IMR-90 (cell line): ENCODE results near the gene MKNK2. TPM values are rescaled to one million over a fixed set of nuclear protein-coding genes. Genes with fewer than 3 reads are reported as not detected.

ENCODE experiments used
- ATAC-seq: fragments of 200-7000 bp; cut with Tn5 transposase; 2 replicates; pipeline ENCODE4 v1.9.1; 2020; ENCODE audit warnings: low read depth, mild to moderate bottlenecking, moderate library complexity
- BruUV-seq: library from RNA; stranded (reverse); fragments of 400-500 nt; replicated peaks from 2 replicates; lab custom pipeline; 2021; lab: Mats Ljungman, UMichigan
- CTCF ChIA-PET: fragments of 300-600 bp; formaldehyde crosslinking; extraction: SDS; loops from one replicate; lab custom pipeline; 2021; ENCODE audit warnings: antibody characterized with exemption; lab: Yijun Ruan, JAX
- POLR2A ChIA-PET: fragments of 300-600 bp; sonication (Branson Sonifier 250); formaldehyde crosslinking; loops from one replicate; lab custom pipeline; 2022; ENCODE audit warnings: antibody characterized with exemption; ENCODE audit not compliant: unreplicated experiment; lab: Charles Lee
- DNase-seq: peaks from one replicate; pipeline ENCODE4 v3.0.0; 2013
- H2AFZ ChIP-seq: replicated peaks from 2 replicates; pipeline ENCODE3; 2013; ENCODE audit warnings: low read length, mild to moderate bottlenecking; ENCODE audit not compliant: poor library complexity
- H2AK5ac ChIP-seq: 2 replicates; pipeline ENCODE4 v1.6.1; 2013; ENCODE audit warnings: low read depth, low read length, inconsistent platforms
- H2AK9ac ChIP-seq: replicated peaks from 2 replicates; pipeline ENCODE3; 2013; ENCODE audit warnings: mild to moderate bottlenecking, low read depth, low read length, moderate library complexity; ENCODE audit not compliant: poor library complexity
- H2BK120ac ChIP-seq: 2 replicates; pipeline ENCODE4 v1.6.1; 2013; ENCODE audit warnings: low read depth, low read length, inconsistent platforms
- H2BK15ac ChIP-seq: 3 replicates; pipeline ENCODE4 v1.6.1; 2013; ENCODE audit warnings: low read depth, low read length, inconsistent platforms
- H2BK20ac ChIP-seq: 2 replicates; pipeline ENCODE4 v1.6.1; 2013; ENCODE audit warnings: low read depth, mild to moderate bottlenecking, inconsistent platforms, low read length, moderate library complexity
- H2BK5ac ChIP-seq: 2 replicates; pipeline ENCODE4 v1.6.1; 2013; ENCODE audit warnings: mild to moderate bottlenecking, low read depth, low read length, inconsistent platforms; ENCODE audit not compliant: poor library complexity, severe bottlenecking
- H3K14ac ChIP-seq: replicated peaks from 2 replicates; pipeline ENCODE4 v1.6.1; 2013; ENCODE audit warnings: low read depth, low read length, inconsistent platforms
- H3K18ac ChIP-seq: 2 replicates; pipeline ENCODE4 v1.6.1; 2013; ENCODE audit warnings: low read depth, low read length, control low read depth
- H3K23ac ChIP-seq: 2 replicates; pipeline ENCODE4 v1.6.1; 2013; ENCODE audit warnings: low read depth, low read length, inconsistent platforms
- H3K27ac ChIP-seq: 2 replicates; pipeline ENCODE4 v1.5.1; 2013; ENCODE audit warnings: mild to moderate bottlenecking, control low read depth, low read length; ENCODE audit not compliant: insufficient read depth
- H3K27me3 ChIP-seq: 2 replicates; pipeline ENCODE4 v1.6.1; 2013; ENCODE audit warnings: low read length; ENCODE audit not compliant: control insufficient read depth, insufficient read depth
- H3K36me3 ChIP-seq: 2 replicates; pipeline ENCODE4 v1.6.1; 2013; ENCODE audit warnings: low read length, mixed read lengths; ENCODE audit not compliant: control insufficient read depth, insufficient read depth
- H3K4ac ChIP-seq: 2 replicates; pipeline ENCODE4 v1.6.1; 2013; ENCODE audit warnings: low read depth, low read length, inconsistent platforms
- H3K4me1 ChIP-seq: 2 replicates; pipeline ENCODE4 v1.6.1; 2013; ENCODE audit warnings: low read length, mixed read lengths; ENCODE audit not compliant: control insufficient read depth, insufficient read depth
- H3K4me2 ChIP-seq: 2 replicates; pipeline ENCODE4 v1.6.1; 2013; ENCODE audit warnings: low read depth, mild to moderate bottlenecking, control low read depth, low read length, moderate library complexity
- H3K4me3 ChIP-seq: 2 replicates; pipeline ENCODE4 v1.5.1; 2013; ENCODE audit warnings: low read depth, mild to moderate bottlenecking, control low read depth, low read length, moderate library complexity; ENCODE audit not compliant: insufficient read depth
- H3K56ac ChIP-seq: 2 replicates; pipeline ENCODE4 v1.6.1; 2013; ENCODE audit warnings: low read length, inconsistent platforms; ENCODE audit not compliant: insufficient read depth; ENCODE audit errors: extremely low read depth
- H3K79me1 ChIP-seq, 2 experiments: 2 replicates each; pipeline ENCODE4 v1.6.1; 2013; ENCODE audit warnings: low read length in 2 of 2, inconsistent platforms in 1 of 2, low read depth in 1 of 2
- H3K9ac ChIP-seq: 2 replicates; pipeline ENCODE4 v1.6.1; 2013; ENCODE audit warnings: low read depth, low read length, control low read depth
- H3K9me1 ChIP-seq: 2 replicates; pipeline ENCODE4 v1.6.1; 2013; ENCODE audit warnings: low read length, inconsistent platforms; ENCODE audit not compliant: insufficient read depth
- H3K9me3 ChIP-seq: 2 replicates; pipeline ENCODE4 v1.6.1; 2013; ENCODE audit warnings: low read length; ENCODE audit not compliant: control insufficient read depth, insufficient read depth
- H4K20me1 ChIP-seq: 2 replicates; pipeline ENCODE4 v1.6.1; 2013; ENCODE audit warnings: low read length, inconsistent platforms; ENCODE audit not compliant: insufficient read depth
- H4K5ac ChIP-seq: 2 replicates; pipeline ENCODE4 v1.6.1; 2013; ENCODE audit warnings: mild to moderate bottlenecking, low read depth, low read length, control low read depth
- H4K8ac ChIP-seq, 2 experiments: 2 replicates each; pipeline ENCODE4 v1.6.1; 2013; ENCODE audit warnings: low read depth in 2 of 2, low read length in 2 of 2, control low read depth in 1 of 2, inconsistent platforms in 1 of 2
- H4K91ac ChIP-seq: 2 replicates; pipeline ENCODE4 v1.6.1; 2013; ENCODE audit warnings: low read depth, low read length, inconsistent platforms; ENCODE audit not compliant: insufficient read depth
- RAD21 ChIP-seq: IDR thresholded peaks from 2 replicates; pipeline ENCODE4 v1.6.1; 2012; ENCODE audit warnings: low read length, improper control_type of control experiment
- RFX5 ChIP-seq: IDR thresholded peaks from 2 replicates; pipeline ENCODE4 v1.8.0; 2012; ENCODE audit warnings: low read depth, mild to moderate bottlenecking, low read length, moderate library complexity
- WGBS, 2 experiments: methylation state at CpG; one replicate each; pipeline versions ENCODE4 v1.1.5 to v1.1.7; 2013; ENCODE audit warnings: missing lambda C conversion rate in 2 of 2; ENCODE audit not compliant: insufficient read length in 1 of 2; ENCODE audit errors: extremely low coverage in 2 of 2; 5-methylcytosine and 5-hydroxymethylcytosine counted together
- dilution Hi-C: fragments of 300-500 bp; cut with HindIII; formaldehyde crosslinking; loops from one replicate; pipeline ENCODE4 v1.14.3; 2018; ENCODE audit warnings: low sequenced_read_pairs; ENCODE audit not compliant: unreplicated experiment
- in situ Hi-C: fragments of 300-500 bp; cut with MboI; formaldehyde crosslinking; loops from 3 replicates; pipeline ENCODE4 v1.14.3; 2019; ENCODE audit warnings: low sequenced_read_pairs, inconsistent platforms, mixed read lengths
- intact Hi-C: fragments of 100-400 bp; cut with micrococcal nuclease; formaldehyde crosslinking; loops from 2 replicates; pipeline ENCODE4 v1.10.0; 2022
- polyA plus RNA-seq, 3 experiments: library from polyadenylated mRNA; depleted of rRNA; stranded (reverse); fragments of >200 nt; gene quantifications; 2 replicates each; pipeline ENCODE4 v1.2.3, GENCODE V29; 2012; ENCODE audit warnings: low replicate concordance in 1 of 3
- total RNA-seq: library from RNA; depleted of rRNA; stranded (reverse); fragments of >200 nt; gene quantifications from 2 replicates; pipeline ENCODE4 v1.2.3, GENCODE V29; 2012

The MKNK2 gene
- total and polyA plus RNA-seq, 2 of the 4 experiments (the other 2 are of a cell fraction) = 21.9 to 31.8 TPM

- dilution Hi-C loops = no loop called here
Measured at GRCh38 chr19:2063824-2064223, 12.8 kb upstream of the MKNK2 start.

More at GRCh38 chr19:2063824-2064223, 12.8 kb upstream of the MKNK2 start:
- Histone ChIP-seq H4K8ac (no peak overlapping the region), H4K5ac (no peak overlapping the region), H2AFZ (no peak overlapping the region), H3K4ac (no peak overlapping the region), H3K9me1 (peaks cover 7% of the 10 kb centered on the region), H3K79me1 (peaks cover 5 to 27% of the 10 kb centered on the region in 2 experiments; a peak in 3 of 4 replicates), H3K4me1 (peaks cover 22% of the 10 kb centered on the region), H3K9ac (no peak overlapping the region), H3K23ac (no peak overlapping the region), H2BK15ac (no peak overlapping the region), H3K27ac (no peak overlapping the region), H3K56ac (no peak overlapping the region), H2AK9ac (no peak overlapping the region), H4K91ac (no peak overlapping the region), H3K36me3 (no peaks in the 10 kb centered on the region), H3K4me3 (no peak overlapping the region), H2BK5ac (no peak overlapping the region), H2AK5ac (no peak overlapping the region), H3K4me2 (no peak overlapping the region), H3K18ac (no peak overlapping the region), H2BK120ac (no peak overlapping the region), H2BK20ac (no peak overlapping the region), H4K20me1 (no peaks in the 10 kb centered on the region), H3K14ac (no peak overlapping the region), H3K27me3 (no peaks in the 10 kb centered on the region), H3K9me3 (no peaks in the 10 kb centered on the region)
- WGBS, 2 experiments = no CpG with 5 or more reads among the region's 8 CpGs
- TF ChIP-seq RFX5 = no peak
- no peak for TF ChIP-seq RAD21
- intact Hi-C loops = no loop called here
- no peak for DNase-seq
- ATAC-seq = no peak
- in situ Hi-C loops = no loop called here
- POLR2A ChIA-PET = no interaction called here
- CTCF ChIA-PET = no interaction called here
- no TSS peak for BruUV-seq
